GM12865 (cell line): ENCODE measurements around the gene SSH2.

ENCODE experiments used
- DNase-seq: peaks from one replicate; pipeline ENCODE4 v3.0.0; 2010; ENCODE audit warnings: low read depth
- H3K4me3 ChIP-seq: 2 replicates; pipeline ENCODE4 v1.5.1; 2011; ENCODE audit warnings: mild to moderate bottlenecking, low read depth, low read length, control low read depth
- CTCF ChIP-seq: IDR thresholded peaks from 2 replicates; pipeline ENCODE4 v1.5.1; 2011; ENCODE audit warnings: low read length, control low read depth, low read depth, inconsistent platforms; ENCODE audit not compliant: insufficient read depth; ENCODE audit errors: missing control alignments

The SSH2 gene

GRCh38 chr17:29927546-29927945, 2.5 kb downstream of the SSH2 start:
- no peak for TF ChIP-seq CTCF
- no peak overlapping the region for H3K4me3 ChIP-seq
- no peak for DNase-seq

- no peak overlapping the region for H3K4me3 ChIP-seq
- TF ChIP-seq CTCF: no peak
- no peak for DNase-seq
Measured at GRCh38 chr17:29924786-29925185, 5.2 kb downstream of the SSH2 start.

- no peak for TF ChIP-seq CTCF
Measured at GRCh38 chr17:29918922-29919856, 10.8 kb downstream of the SSH2 start.

GRCh38 chr17:29918016-29918415, 12.0 kb downstream of the SSH2 start:
- no peak for TF ChIP-seq CTCF
- no peak for DNase-seq
- no peak overlapping the region for H3K4me3 ChIP-seq

More at GRCh38 chr17:29918922-29919856, 10.8 kb downstream of the SSH2 start:
- no peak overlapping the region for H3K4me3 ChIP-seq
- DNase-seq: no peak

- TF ChIP-seq CTCF: no peak
- no peak for DNase-seq
- H3K4me3 ChIP-seq: no peak overlapping the region
Measured at GRCh38 chr17:29914819-29915537, 15.1 kb downstream of the SSH2 start.

- TF ChIP-seq CTCF: no peak
- H3K4me3 ChIP-seq: no peak overlapping the region
- no peak for DNase-seq
Measured at GRCh38 chr17:29911641-29912177, 18.3 kb downstream of the SSH2 start.
